SK-N-MC (cell line): ENCODE data around the gene MRPL21.

ENCODE experiments used
- EZH2 ChIP-seq: fragments of 200-600 bp; sonication (generic); IDR thresholded peaks from one replicate; pipeline ENCODE4 v1.6.1; 2017; ENCODE audit warnings: antibody characterized with exemption
- FOXP2 ChIP-seq: optimal IDR thresholded peaks from 2 replicates; pipeline ENCODE3; 2011; ENCODE audit warnings: mild to moderate bottlenecking, moderate library complexity; ENCODE audit not compliant: insufficient read depth; ENCODE audit errors: extremely low read length, control extremely low read depth
- POLR2AphosphoS5 ChIP-seq: IDR thresholded peaks from 2 replicates; pipeline ENCODE4 v1.6.1; 2012; ENCODE audit warnings: mild to moderate bottlenecking, low read depth, low read length, borderline replicate concordance

GRCh38 chr11:68939583-68940555, 36.2 kb upstream of the MRPL21 start:
- TF ChIP-seq EZH2: no peak
- no peak for TF ChIP-seq POLR2AphosphoS5
- TF ChIP-seq FOXP2: no peak
